Muscle layer of duodenum (tissue), 2 donors: ENCODE measurements around the gene SERPING1.

Source experiments
- H3K27ac ChIP-seq: one replicate; pipeline ENCODE4 v1.7.0; 2013; ENCODE audit warnings: mild to moderate bottlenecking, low read length
- H3K27me3 ChIP-seq: one replicate; pipeline ENCODE4 v1.7.0; 2013; ENCODE audit warnings: low read depth, mild to moderate bottlenecking, control low read depth, low read length
- H3K36me3 ChIP-seq, 2 donors: one replicate each; pipeline ENCODE4 v1.7.0; 2013; ENCODE audit warnings: low read length in 2 of 2, control low read depth in 1 of 2, mild to moderate bottlenecking in 1 of 2; ENCODE audit not compliant: insufficient read depth in 2 of 2, control insufficient read depth in 1 of 2
- H3K4me1 ChIP-seq, 2 donors: one replicate each; pipeline ENCODE4 v1.7.0; 2013; ENCODE audit warnings: low read length in 2 of 2, mild to moderate bottlenecking in 2 of 2, control low read depth in 1 of 2, moderate library complexity in 1 of 2; ENCODE audit not compliant: insufficient read depth in 2 of 2, control insufficient read depth in 1 of 2
- H3K4me3 ChIP-seq, 2 donors: one replicate each; pipeline ENCODE4 v1.7.0; 2013; ENCODE audit warnings: low read length in 2 of 2, low read depth in 1 of 2, mild to moderate bottlenecking in 1 of 2
- H3K9me3 ChIP-seq, 2 donors: one replicate each; pipeline ENCODE4 v1.7.0; 2013; ENCODE audit warnings: low read length in 2 of 2, control low read depth in 1 of 2, mild to moderate bottlenecking in 1 of 2; ENCODE audit not compliant: control insufficient read depth in 1 of 2
- donor health status: healthy.

The SERPING1 gene

DNA sequence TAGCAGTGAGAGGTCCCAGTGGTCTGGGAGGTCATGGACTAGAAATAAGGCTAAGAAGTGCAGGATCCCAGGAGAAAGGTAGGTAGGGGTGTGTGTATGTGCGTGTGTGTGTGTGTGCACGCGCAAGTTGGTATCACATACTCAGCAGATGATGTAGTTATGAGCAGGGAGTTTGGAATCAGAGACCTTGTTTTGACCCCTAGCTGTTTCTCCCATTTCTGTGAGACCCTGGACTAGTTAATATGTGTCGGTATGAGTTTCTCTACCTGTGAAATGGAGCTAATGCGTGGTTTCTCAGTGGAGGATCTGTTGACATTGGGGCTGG lies 1.3 kb downstream of the SERPING1 start:
- peaks cover 0 to 4% of the 10 kb centered on the region in 2 donors for H3K4me1 ChIP-seq
- H3K27ac ChIP-seq: peak overlapping the region; percentile 34
- no peaks in the 10 kb centered on the region for H3K9me3 ChIP-seq
- H3K4me3 ChIP-seq: peak overlapping the region; percentile 56 to 69
- peaks cover 0 to 6% of the 10 kb centered on the region in 2 donors for H3K36me3 ChIP-seq
- no peaks in the 10 kb centered on the region for H3K27me3 ChIP-seq

DNA sequence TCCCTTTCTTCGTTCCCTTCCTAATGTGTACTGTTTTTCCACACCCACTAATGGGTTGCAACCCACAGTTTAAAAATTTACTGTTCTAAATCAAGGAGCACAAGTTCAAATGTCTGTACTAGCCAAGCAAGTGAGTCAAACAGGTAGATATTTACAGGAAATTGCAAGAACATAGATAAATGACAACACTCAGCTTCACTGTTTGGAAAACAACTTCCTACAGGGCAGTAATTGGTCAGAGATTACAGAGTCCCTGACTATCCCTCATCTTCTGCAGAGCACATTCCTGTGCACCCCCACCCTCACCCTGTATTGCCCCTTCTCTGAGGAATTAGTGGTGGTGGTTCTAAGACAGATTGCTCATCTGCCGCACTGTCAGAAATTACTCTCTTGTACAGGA lies 1.9 kb downstream of the SERPING1 start:
- Histone ChIP-seq H3K4me1 (peaks cover 0 to 4% of the 10 kb centered on the region in 2 donors), H3K36me3 (peaks cover 0 to 6% of the 10 kb centered on the region in 2 donors), H3K4me3 (peak overlapping the region; percentile 56 to 69), H3K9me3 (no peaks in the 10 kb centered on the region), H3K27ac (peak overlapping the region; percentile 34), H3K27me3 (no peaks in the 10 kb centered on the region)

DNA sequence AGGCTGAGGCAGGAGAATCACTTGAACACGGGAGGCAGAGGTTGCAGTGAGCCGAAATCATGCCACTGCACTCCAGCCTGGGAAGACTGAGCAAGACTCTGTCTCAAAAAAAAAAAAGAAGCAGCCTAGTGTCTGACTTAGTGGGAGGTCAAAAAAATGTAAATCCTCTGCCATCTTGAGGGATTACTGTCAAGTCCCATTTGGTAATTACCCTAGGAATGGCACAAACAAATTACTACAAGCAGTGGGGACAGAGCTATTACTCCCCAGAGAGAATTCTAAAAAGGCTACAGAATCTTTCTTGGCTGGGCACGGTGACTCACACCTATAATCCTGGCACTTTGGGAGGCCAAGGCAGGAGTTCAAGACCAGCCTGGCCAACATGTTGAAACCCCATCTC lies 3.8 kb downstream of the SERPING1 start:
- Histone ChIP-seq H3K36me3 (peaks cover 8 to 14% of the 10 kb centered on the region in 2 donors), H3K27me3 (no peaks in the 10 kb centered on the region), H3K27ac (no peak overlapping the region), H3K4me3 (no peak overlapping the region), H3K9me3 (no peaks in the 10 kb centered on the region), H3K4me1 (peaks cover 0 to 4% of the 10 kb centered on the region in 2 donors)

DNA sequence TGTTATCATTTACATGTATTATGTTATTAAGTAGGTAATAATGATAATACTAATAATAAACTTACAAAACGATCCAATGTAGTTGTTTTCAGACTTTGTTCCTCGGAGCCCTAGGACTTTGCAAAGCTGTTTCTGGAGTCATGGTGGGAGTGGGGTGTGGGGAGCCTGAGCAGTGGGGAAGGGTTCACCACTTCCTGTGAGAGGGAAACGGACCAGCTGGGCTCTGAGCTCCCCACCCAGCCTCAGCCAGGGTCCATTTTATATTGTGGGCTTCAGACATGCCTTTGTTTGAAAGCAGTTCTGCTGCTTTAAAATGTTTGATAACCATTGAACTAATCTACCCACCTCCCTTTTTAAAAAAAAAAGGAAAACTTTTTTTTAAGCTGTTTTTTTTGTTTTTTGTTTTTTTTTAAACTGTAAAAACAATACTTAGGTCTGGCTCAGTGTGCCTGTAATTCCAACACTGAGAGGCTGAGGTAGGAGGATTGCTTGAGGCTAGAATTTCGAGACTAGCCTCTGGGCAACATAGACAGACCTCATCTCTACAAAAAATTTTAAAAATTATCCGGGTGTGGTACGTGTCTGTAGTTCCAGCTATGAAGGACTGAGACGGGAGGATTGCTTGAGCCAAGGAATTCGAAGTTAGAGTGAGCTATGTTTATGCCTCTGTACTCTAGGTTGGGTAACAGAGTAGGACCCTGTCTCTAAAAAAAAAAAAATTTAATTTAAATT lies 7.0 kb downstream of the SERPING1 start:
- peaks cover 21 to 29% of the 10 kb centered on the region in 2 donors for H3K36me3 ChIP-seq
- no peaks in the 10 kb centered on the region for H3K9me3 ChIP-seq
- H3K27me3 ChIP-seq: no peaks in the 10 kb centered on the region
- H3K4me3 ChIP-seq: no peak overlapping the region
- H3K27ac ChIP-seq: no peak overlapping the region
- no peaks in the 10 kb centered on the region for H3K4me1 ChIP-seq

GRCh38 chr11:57605028-57605420 lies 7.5 kb downstream of the SERPING1 start:
- Histone ChIP-seq H3K27ac (no peak overlapping the region), H3K4me1 (no peaks in the 10 kb centered on the region), H3K27me3 (no peaks in the 10 kb centered on the region), H3K4me3 (no peak overlapping the region), H3K36me3 (peaks cover 21 to 29% of the 10 kb centered on the region in 2 donors), H3K9me3 (no peaks in the 10 kb centered on the region)

DNA sequence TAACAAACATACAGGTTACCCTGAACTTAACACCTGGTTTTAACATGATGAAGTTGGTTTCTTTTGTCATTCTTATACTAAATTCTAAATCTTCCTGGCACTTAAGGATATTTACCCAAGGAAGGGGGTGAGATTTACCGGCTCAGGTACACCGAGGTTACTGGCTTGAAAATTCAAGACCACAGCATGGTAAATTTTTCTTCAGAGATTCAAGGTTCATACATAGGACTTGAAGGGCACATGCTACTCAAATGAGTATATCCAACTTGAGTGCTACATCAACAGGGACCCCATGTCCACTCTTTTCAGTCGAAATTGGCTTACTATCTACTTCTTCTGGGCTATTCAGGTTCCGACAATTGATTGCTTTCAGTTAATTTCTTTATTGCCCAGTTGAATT lies 12.7 kb downstream of the SERPING1 start:
- Histone ChIP-seq H3K9me3 (no peaks in the 10 kb centered on the region), H3K36me3 (peaks cover 43 to 55% of the 10 kb centered on the region in 2 donors), H3K27me3 (no peaks in the 10 kb centered on the region), H3K4me3 (no peak overlapping the region), H3K4me1 (no peaks in the 10 kb centered on the region), H3K27ac (no peak overlapping the region)

GRCh38 chr11:57614234-57614772 lies 16.8 kb downstream of the SERPING1 start:
- H3K36me3 ChIP-seq: peaks cover 22 to 32% of the 10 kb centered on the region in 2 donors
- no peaks in the 10 kb centered on the region for H3K4me1 ChIP-seq
- no peaks in the 10 kb centered on the region for H3K9me3 ChIP-seq
- no peak overlapping the region for H3K4me3 ChIP-seq
- H3K27ac ChIP-seq: no peak overlapping the region
- no peaks in the 10 kb centered on the region for H3K27me3 ChIP-seq

DNA sequence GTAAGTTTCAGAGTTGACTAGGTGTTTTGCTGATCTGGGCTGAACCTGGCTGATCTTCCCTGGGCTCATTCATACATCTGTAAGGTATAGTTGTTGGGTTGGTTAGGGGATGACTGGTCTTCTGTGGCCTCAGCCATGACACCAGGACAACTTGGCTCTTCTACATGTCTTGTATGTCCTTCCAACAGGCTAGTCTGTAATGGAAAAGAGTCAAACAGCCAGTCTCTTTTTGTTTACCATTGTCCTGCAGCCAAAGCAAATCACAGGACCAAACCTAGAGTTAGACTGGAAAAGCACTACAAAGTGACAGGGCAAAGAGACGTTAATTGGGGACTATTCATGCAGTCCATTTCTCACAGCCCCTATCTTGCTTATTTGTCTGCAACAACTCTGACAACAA lies 17.8 kb downstream of the SERPING1 start:
- Histone ChIP-seq H3K36me3 (peaks cover 20 to 32% of the 10 kb centered on the region in 2 donors), H3K27me3 (no peaks in the 10 kb centered on the region), H3K4me3 (no peak overlapping the region), H3K27ac (no peak overlapping the region), H3K4me1 (no peaks in the 10 kb centered on the region), H3K9me3 (no peaks in the 10 kb centered on the region)

DNA sequence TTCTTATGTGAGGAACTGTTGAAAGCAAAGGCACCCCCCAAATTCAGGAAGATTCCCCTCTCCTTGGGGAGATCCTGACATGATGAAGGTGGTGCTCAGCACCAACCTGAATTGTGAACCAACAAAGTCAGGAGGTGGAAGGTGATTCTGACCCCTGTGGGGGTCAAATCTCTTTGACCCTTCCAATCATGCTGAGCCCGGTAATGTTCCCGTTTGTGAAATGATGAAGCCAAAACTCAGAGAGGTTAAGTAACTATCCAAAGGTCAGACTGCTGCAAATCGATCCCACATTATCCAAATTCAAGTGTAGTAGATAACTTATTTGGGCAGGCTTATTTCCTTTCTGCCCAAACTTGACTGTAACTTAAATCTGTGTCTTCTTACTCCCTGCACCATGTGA lies 19.1 kb downstream of the SERPING1 start:
- Histone ChIP-seq H3K36me3 (peaks cover 17 to 28% of the 10 kb centered on the region in 2 donors), H3K27me3 (no peaks in the 10 kb centered on the region), H3K27ac (no peak overlapping the region), H3K4me1 (no peaks in the 10 kb centered on the region), H3K4me3 (no peak overlapping the region), H3K9me3 (no peaks in the 10 kb centered on the region)

- Histone ChIP-seq H3K9me3 (no peaks in the 10 kb centered on the region), H3K4me1 (no peaks in the 10 kb centered on the region), H3K36me3 (peaks cover 12% of the 10 kb centered on the region in 2 donors), H3K27me3 (no peaks in the 10 kb centered on the region), H3K4me3 (no peak overlapping the region), H3K27ac (no peak overlapping the region)
These were observed 21.0 kb downstream of the SERPING1 start for GRCh38 chr11:57618438-57618837.

DNA sequence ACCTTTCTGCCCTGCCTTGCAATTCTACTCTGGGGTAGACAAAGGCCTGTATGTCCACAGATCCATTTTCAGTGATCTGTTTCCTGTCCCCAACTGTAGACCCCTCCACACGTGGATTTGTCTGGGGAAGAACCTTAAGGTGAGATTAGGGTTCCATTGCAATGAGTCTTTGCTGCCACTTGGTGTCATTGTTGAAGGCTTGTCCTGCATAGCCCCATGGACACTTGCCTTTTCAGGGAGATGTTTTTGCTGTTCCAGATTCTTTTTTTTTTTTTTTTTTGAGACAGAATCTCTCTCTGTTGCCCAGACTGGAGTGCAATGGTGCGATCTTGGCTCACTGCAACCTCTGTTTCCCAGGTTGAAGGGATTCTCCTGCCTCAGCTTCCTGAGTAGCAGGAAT lies 21.8 kb downstream of the SERPING1 start:
- H3K36me3 ChIP-seq: peaks cover 3 to 4% of the 10 kb centered on the region in 2 donors
- no peaks in the 10 kb centered on the region for H3K27me3 ChIP-seq
- no peak overlapping the region for H3K4me3 ChIP-seq
- H3K9me3 ChIP-seq: no peaks in the 10 kb centered on the region
- no peaks in the 10 kb centered on the region for H3K4me1 ChIP-seq
- no peak overlapping the region for H3K27ac ChIP-seq

- Histone ChIP-seq H3K4me3 (no peak overlapping the region), H3K27me3 (no peaks in the 10 kb centered on the region), H3K36me3 (no peaks in the 10 kb centered on the region), H3K9me3 (no peaks in the 10 kb centered on the region), H3K4me1 (no peaks in the 10 kb centered on the region), H3K27ac (no peak overlapping the region)
These were observed 23.0 kb downstream of the SERPING1 start for GRCh38 chr11:57620467-57620866.
